HepG2 (cell line): ENCODE results near the gene CNPPD1. TPM values are rescaled to one million over a fixed set of nuclear protein-coding genes. Genes with fewer than 3 reads are reported as not detected.
A peak's percentile ranks its signal among the peaks of the same experiment; 100 is the strongest.

ENCODE experiments used
- ATAD3A ChIP-seq: sonication (generic); formaldehyde crosslinking; IDR thresholded peaks from 2 replicates; pipeline ENCODE4 v1.4.0; 2020; ENCODE audit warnings: missing genetic modification reagents
- CHD4 ChIP-seq: fragments of 200-600 bp; sonication (generic); IDR thresholded peaks from 2 replicates; pipeline ENCODE4 v1.7.0; 2017; ENCODE audit warnings: mild to moderate bottlenecking, low read length, borderline replicate concordance
- CREM ChIP-seq, 2 experiments: sonication (generic) in 1 of 2; formaldehyde crosslinking in 1 of 2; IDR thresholded peaks; 2 replicates each; pipeline versions ENCODE4 v1.4.0 to v1.6.1; 2016 to 2020; ENCODE audit warnings: antibody characterized with exemption in 1 of 2, mild to moderate bottlenecking in 1 of 2, missing genetic modification reagents in 1 of 2
- HHEX ChIP-seq: IDR thresholded peaks from 2 replicates; pipeline ENCODE4 v1.6.1; 2016; ENCODE audit warnings: control low read depth
- KDM5B ChIP-seq: sonication (generic); formaldehyde crosslinking; IDR thresholded peaks from 2 replicates; pipeline ENCODE4 v1.4.0; 2020; ENCODE audit warnings: missing genetic modification reagents, mild to moderate bottlenecking, borderline replicate concordance
- MAFG ChIP-seq: sonication (generic); formaldehyde crosslinking; IDR thresholded peaks from 2 replicates; pipeline ENCODE4 v1.5.1; 2020; ENCODE audit warnings: mild to moderate bottlenecking, missing genetic modification reagents
- MIER3 ChIP-seq: IDR thresholded peaks from 2 replicates; pipeline ENCODE4 v1.6.1; 2016; ENCODE audit warnings: missing compliant biosample characterization, borderline replicate concordance
- MIXL1 ChIP-seq: IDR thresholded peaks from 2 replicates; pipeline ENCODE4 v1.6.1; 2016
- MZF1 ChIP-seq: sonication (generic); formaldehyde crosslinking; IDR thresholded peaks from 2 replicates; pipeline ENCODE4 v1.8.1; 2023; ENCODE audit warnings: mild to moderate bottlenecking, missing genetic modification reagents, borderline replicate concordance
- NFKB2 ChIP-seq: sonication (generic); formaldehyde crosslinking; IDR thresholded peaks from 2 replicates; pipeline ENCODE4 v1.4.0; 2020; ENCODE audit warnings: missing genetic modification reagents, borderline replicate concordance
- RBM22 ChIP-seq: fragments of 200-400 bp; formaldehyde crosslinking; optimal IDR thresholded peaks from 2 replicates; pipeline ENCODE3; 2017; ENCODE audit warnings: mild to moderate bottlenecking, low read length, moderate library complexity
- REPIN1 ChIP-seq: sonication (generic); formaldehyde crosslinking; IDR thresholded peaks from 2 replicates; pipeline ENCODE4 v1.8.0; 2022; ENCODE audit warnings: missing genetic modification reagents, low read depth, mild to moderate bottlenecking, borderline replicate concordance
- SRSF9 ChIP-seq: fragments of 200-400 bp; formaldehyde crosslinking; IDR thresholded peaks from 2 replicates; pipeline ENCODE4 v1.6.1; 2018; ENCODE audit warnings: borderline replicate concordance, mild to moderate bottlenecking, low read depth, low read length; ENCODE audit not compliant: insufficient read depth, poor library complexity, severe bottlenecking
- YEATS2 ChIP-seq: sonication (generic); formaldehyde crosslinking; IDR thresholded peaks from 2 replicates; pipeline ENCODE4 v1.4.0; 2020; ENCODE audit warnings: missing genetic modification reagents, borderline replicate concordance
- ZKSCAN5 ChIP-seq: sonication (generic); formaldehyde crosslinking; IDR thresholded peaks from 2 replicates; pipeline ENCODE4 v1.5.1; 2020; ENCODE audit warnings: mild to moderate bottlenecking, missing genetic modification reagents
- ZMAT3 ChIP-seq: sonication (generic); formaldehyde crosslinking; conservative IDR thresholded peaks from 2 replicates; pipeline ENCODE4 v1.7.0; 2021; ENCODE audit warnings: missing genetic modification reagents
- ZMYM3 ChIP-seq: sonication (generic); formaldehyde crosslinking; IDR thresholded peaks from 2 replicates; pipeline ENCODE4 v1.5.1; 2020; ENCODE audit warnings: mild to moderate bottlenecking, missing genetic modification reagents
- ZNF383 ChIP-seq: sonication (generic); formaldehyde crosslinking; IDR thresholded peaks from 2 replicates; pipeline ENCODE4 v1.4.0; 2020; ENCODE audit warnings: missing genetic modification reagents, mild to moderate bottlenecking, borderline replicate concordance
- ZNF530 ChIP-seq: sonication (generic); formaldehyde crosslinking; IDR thresholded peaks from 2 replicates; pipeline ENCODE4 v1.5.0; 2020; ENCODE audit warnings: low read depth, mild to moderate bottlenecking, missing genetic modification reagents
- ZNF619 ChIP-seq: sonication (generic); formaldehyde crosslinking; IDR thresholded peaks from 2 replicates; pipeline ENCODE4 v1.4.0; 2020; ENCODE audit warnings: mild to moderate bottlenecking, missing genetic modification reagents
- ZNF878 ChIP-seq: sonication (generic); formaldehyde crosslinking; IDR thresholded peaks from 2 replicates; pipeline ENCODE4 v1.8.1; 2023; ENCODE audit warnings: mild to moderate bottlenecking, missing genetic modification reagents, moderate library complexity
- ZSCAN31 ChIP-seq: sonication (generic); formaldehyde crosslinking; IDR thresholded peaks from 2 replicates; pipeline ENCODE4 v1.5.0; 2020; ENCODE audit warnings: low read depth, mild to moderate bottlenecking, missing genetic modification reagents
- polyA plus RNA-seq, 8 experiments: library from polyadenylated mRNA; depleted of rRNA in 3 of 8; stranded (reverse) in 7 of 8; unstranded in 1 of 8; fragments of >200 nt; fragmentation: Illumina TruSeq in 4 of 8; extraction: Trizol in 4 of 8; gene quantifications; 2 replicates each; pipeline versions ENCODE4 v1.2.1 to v1.2.3, GENCODE V29; 2011 to 2016; ENCODE audit warnings: low read depth in 4 of 8, missing spikeins in 1 of 8, mixed read lengths in 1 of 8; ENCODE audit not compliant: insufficient read depth in 1 of 8
- total RNA-seq, 5 experiments: library from RNA; depleted of rRNA; stranded (reverse); fragments of >200 nt; fragmentation: Illumina TruSeq; extraction: Trizol; gene quantifications; 2 replicates each; pipeline ENCODE4 v1.2.3, GENCODE V29; 2016; ENCODE audit warnings: low read depth in 1 of 5
- TF ChIP-seq, protein P1 (sequence below): sonication (generic); formaldehyde crosslinking; IDR thresholded peaks from 2 replicates; pipeline ENCODE4 v1.4.0; 2020; ENCODE audit warnings: missing genetic modification reagents, mild to moderate bottlenecking, borderline replicate concordance
- TF ChIP-seq, protein P2 (sequence below): sonication (generic); formaldehyde crosslinking; conservative IDR thresholded peaks from 2 replicates; pipeline ENCODE4 v1.8.1; 2023; ENCODE audit warnings: missing genetic modification reagents

CNPPD1 gene
- total and polyA plus RNA-seq, 2 of the 13 experiments (the other 11 are each of a cell fraction or from before 2014, with no cell fraction given): 35.5 to 49.4 TPM

DNA sequence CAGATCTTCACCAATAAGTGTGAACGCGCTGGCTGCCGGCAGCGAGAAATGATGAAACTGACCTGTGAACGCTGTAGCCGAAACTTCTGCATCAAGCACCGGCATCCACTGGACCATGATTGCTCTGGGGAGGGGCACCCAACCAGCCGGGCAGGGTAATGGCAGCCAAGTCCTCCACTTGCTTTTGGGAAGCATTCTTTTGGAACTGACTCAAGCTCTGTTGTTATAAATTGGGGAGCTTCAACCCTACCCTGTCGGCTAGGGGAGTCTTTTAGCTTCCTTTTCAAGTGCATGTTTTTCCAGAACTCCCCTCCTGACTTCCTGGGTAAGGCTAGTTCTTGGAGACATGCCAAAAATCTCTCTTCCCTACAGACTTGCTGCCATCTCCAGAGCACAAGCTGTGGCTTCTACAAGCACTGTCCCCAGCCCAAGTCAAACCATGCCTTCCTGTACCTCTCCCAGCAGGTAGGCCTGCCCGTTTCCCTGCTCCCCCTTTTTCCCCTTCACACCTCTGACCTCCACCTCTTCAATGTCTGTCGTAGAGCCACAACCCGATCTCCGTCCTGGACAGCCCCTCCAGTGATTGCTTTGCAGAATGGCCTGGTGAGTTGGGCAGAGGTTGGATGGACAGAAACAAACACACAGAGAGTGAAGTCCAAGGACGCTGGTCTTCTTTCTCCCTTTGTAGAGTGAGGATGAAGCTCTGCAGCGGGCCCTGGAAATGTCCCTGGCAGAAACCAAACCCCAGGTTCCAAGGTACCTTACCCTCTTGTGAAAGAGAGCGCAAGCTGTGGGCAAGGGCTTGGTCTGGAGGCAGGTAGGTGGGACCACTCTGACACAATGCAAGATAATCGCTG lies 31.4 kb upstream of the CNPPD1 start (continued):
- TF ChIP-seq, protein P1, sequence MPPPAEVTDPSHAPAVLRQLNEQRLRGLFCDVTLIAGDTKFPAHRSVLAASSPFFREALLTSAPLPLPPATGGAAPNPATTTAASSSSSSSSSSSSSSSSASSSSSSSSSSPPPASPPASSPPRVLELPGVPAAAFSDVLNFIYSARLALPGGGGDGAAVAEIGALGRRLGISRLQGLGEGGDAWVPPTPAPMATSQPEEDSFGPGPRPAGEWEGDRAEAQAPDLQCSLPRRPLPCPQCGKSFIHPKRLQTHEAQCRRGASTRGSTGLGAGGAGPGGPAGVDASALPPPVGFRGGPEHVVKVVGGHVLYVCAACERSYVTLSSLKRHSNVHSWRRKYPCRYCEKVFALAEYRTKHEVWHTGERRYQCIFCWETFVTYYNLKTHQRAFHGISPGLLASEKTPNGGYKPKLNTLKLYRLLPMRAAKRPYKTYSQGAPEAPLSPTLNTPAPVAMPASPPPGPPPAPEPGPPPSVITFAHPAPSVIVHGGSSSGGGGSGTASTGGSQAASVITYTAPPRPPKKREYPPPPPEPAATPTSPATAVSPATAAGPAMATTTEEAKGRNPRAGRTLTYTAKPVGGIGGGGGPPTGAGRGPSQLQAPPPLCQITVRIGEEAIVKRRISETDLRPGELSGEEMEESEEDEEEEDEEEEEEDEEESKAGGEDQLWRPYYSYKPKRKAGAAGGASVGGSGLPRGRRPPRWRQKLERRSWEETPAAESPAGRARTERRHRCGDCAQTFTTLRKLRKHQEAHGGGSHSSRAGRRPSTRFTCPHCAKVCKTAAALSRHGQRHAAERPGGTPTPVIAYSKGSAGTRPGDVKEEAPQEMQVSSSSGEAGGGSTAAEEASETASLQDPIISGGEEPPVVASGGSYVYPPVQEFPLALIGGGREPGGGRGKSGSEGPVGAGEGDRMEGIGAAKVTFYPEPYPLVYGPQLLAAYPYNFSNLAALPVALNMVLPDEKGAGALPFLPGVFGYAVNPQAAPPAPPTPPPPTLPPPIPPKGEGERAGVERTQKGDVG (CRISPR knock-in tag): peak; percentile 18; the same call in 1 of the 2 replicates
- peak; percentile 66; the same call in 1 of the 2 replicates for TF ChIP-seq MIXL1 (CRISPR knock-in tag)
- 0 out of 2 replicates have a peak, but pooled peaks have one; percentile 34 for TF ChIP-seq MZF1 (CRISPR knock-in tag)
- no peak for TF ChIP-seq MAFG (CRISPR knock-in tag)
- TF ChIP-seq MIER3 (CRISPR knock-in tag): no peak
- TF ChIP-seq ZKSCAN5 (CRISPR knock-in tag): no peak
- TF ChIP-seq HHEX (CRISPR knock-in tag): 0 out of 2 replicates have a peak, but pooled peaks have one; percentile 58
- TF ChIP-seq, protein P2, sequence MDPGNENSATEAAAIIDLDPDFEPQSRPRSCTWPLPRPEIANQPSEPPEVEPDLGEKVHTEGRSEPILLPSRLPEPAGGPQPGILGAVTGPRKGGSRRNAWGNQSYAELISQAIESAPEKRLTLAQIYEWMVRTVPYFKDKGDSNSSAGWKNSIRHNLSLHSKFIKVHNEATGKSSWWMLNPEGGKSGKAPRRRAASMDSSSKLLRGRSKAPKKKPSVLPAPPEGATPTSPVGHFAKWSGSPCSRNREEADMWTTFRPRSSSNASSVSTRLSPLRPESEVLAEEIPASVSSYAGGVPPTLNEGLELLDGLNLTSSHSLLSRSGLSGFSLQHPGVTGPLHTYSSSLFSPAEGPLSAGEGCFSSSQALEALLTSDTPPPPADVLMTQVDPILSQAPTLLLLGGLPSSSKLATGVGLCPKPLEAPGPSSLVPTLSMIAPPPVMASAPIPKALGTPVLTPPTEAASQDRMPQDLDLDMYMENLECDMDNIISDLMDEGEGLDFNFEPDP (CRISPR knock-in tag): no peak
- peak; percentile 80; the same call in 1 of the 2 replicates for TF ChIP-seq ZNF383 (CRISPR knock-in tag)
- TF ChIP-seq ZMAT3 (CRISPR knock-in tag): no peak; the same call in 1 of the 2 replicates
- no peak for TF ChIP-seq RBM22
- 0 out of 2 replicates have a peak, but pooled peaks have one; percentile 32 for TF ChIP-seq REPIN1
- TF ChIP-seq CREM (IDR thresholded peaks at IDR 0.05): peak; percentile 66; the same call in 1 of the 2 replicates
- TF ChIP-seq CREM (CRISPR knock-in tag; IDR thresholded peaks at IDR 0.05): no peak
- TF ChIP-seq ZNF878 (CRISPR knock-in tag): no peak; the same call in 1 of the 2 replicates
- TF ChIP-seq ZNF530: no peak
- peak; percentile 29 for TF ChIP-seq ZMYM3 (CRISPR knock-in tag)
- TF ChIP-seq ZSCAN31 (CRISPR knock-in tag): 0 out of 2 replicates have a peak, but pooled peaks have one; percentile 22
- TF ChIP-seq SRSF9: no peak
- peak; percentile 30; the same call in 1 of the 2 replicates for TF ChIP-seq CHD4
- TF ChIP-seq YEATS2 (CRISPR knock-in tag): peak; percentile 24; the same call in 1 of the 2 replicates
- no peak for TF ChIP-seq ZNF619
- no peak for TF ChIP-seq KDM5B (CRISPR knock-in tag)
- 0 out of 2 replicates have a peak, but pooled peaks have one; percentile 25 for TF ChIP-seq NFKB2 (CRISPR knock-in tag)
- TF ChIP-seq ATAD3A: no peak
